Left ventricle myocardium superior (tissue), 1 donor: Measurements from ENCODE around the gene PDGFD. TPM values are rescaled to one million over a fixed set of nuclear protein-coding genes. Genes with fewer than 3 reads are reported as not detected.

Source experiments
- ATAC-seq: fragments of 200-7000 bp; cut with Tn5 transposase; one replicate; pipeline ENCODE4 v1.9.1; 2020; ENCODE audit warnings: mild to moderate bottlenecking, moderate library complexity
- DNase-seq: peaks from one replicate; pipeline ENCODE4 v3.0.0-alpha.2; 2020
- intact Hi-C: fragments of 100-400 bp; cut with micrococcal nuclease; formaldehyde crosslinking; loops from one replicate; pipeline ENCODE4 v1.11.0; 2022
- total RNA-seq: library from RNA; stranded (reverse); fragmentation: NEBNext Ultra II Directional; extraction: Animal tissue kit (Norgen Biotek cat#: 25700); gene quantifications from one replicate; pipeline ENCODE4 v1.2.1, GENCODE V29; 2021
- donor health status: DM: no; HTN: yes; CAD: no; lungs with severe emphysema.

PDGFD gene
- total RNA-seq, 1 donor from 2014 or later: 9.8 TPM

DNA sequence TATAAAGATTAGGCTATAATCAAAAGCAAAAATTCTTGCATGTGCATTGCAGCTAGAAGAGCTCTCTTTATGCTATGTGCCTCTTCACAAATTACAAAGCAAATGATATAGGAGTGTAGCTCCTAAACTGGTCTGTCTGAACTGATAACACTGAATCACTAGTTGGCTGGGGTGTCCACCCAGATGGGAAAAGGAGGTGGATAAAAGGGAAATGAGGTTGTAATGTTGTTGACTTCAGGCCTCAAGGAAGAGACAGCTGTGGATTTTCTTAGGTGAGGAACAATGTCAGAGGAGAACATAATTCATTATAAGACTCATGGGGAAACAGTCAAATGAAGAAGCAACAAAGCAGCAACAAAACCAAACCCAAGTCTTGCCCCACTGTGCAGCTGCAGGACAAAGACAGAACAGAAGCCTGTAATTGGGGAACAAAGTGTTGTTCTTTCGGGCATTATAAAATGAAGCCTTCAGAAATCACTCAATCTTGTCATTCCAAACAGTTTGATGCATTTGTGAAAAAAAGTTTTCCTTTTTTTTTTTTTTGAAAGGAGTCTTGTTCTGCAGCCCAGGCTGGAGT, 257.6 kb downstream of the PDGFD start:
- DNase-seq (no peak), ATAC-seq (no peak)
- intact Hi-C loops: no loop called here

DNA sequence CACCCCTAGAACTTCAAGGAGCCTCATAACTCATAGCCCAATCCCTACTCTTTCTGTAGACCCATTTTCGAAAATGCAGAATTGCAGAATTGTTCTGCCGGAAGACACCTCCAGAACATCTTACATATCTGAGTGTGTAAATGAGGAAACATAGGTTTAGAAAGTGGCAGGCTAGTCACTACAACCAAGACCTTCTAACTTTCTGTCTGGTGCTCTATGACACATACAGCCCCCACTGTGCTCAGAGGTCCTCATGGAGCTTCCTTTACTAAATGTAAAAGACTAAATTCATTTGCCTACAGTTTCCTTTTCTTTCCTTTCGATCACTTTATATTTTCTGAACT, 259.7 kb downstream of the PDGFD start:
- DNase-seq (no peak), ATAC-seq (no peak)
- intact Hi-C loops: no loop called here

DNA sequence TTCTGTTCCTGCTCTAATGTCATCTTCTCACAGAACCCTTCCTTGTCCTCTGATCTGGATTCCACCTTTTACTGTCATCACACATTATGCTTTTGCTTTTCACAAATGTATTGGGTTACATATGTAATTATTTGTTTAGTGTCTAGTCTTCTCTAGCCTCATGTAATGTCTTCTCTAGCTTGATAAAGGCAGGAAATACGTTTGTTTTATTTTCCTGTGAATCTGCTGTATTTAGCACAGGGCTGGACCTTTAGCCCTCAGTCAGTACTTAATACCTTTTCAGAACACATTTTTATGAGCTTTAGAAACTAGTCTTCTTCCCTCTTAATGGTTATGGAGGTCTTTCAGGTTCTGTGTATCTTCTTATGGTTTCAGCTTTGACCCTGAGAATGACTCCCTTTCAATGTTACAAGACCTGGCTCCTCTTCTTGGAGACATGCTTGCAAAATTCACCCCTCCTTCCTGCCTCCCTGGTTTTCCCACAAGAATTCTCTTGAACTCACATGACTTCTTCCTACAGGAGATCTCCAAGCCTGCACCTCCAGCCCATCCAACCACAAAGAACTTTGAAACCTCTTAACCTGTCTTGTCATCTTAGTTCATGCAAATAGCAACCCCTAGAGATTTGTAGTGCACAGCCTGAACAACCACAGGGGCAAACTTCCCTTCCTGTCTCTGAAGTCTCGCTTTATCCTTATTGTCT, 260.2 kb downstream of the PDGFD start:
- DNase-seq (no peak), ATAC-seq (no peak)
- intact Hi-C loops: no loop called here

DNA sequence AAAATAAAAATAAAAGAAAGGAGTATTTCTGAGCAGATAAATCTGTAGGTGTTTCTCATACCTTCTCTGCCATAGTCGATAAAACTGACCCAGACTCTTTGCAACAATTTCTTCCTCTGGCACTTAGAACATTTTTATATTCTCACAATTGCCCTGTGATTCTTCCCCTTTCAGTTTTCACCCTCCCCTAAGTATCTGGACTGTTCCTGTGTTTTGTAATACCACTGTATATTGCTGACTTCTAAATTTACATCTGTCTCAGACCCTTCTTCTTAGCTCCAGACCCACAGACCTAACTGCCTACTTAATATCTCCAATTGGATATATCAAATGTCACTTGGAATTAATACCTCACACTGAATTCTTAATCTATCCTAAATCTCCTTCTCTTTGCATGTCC, 261.0 kb downstream of the PDGFD start:
- intact Hi-C loops: no loop called here
- ATAC-seq (no peak), DNase-seq (no peak)

DNA sequence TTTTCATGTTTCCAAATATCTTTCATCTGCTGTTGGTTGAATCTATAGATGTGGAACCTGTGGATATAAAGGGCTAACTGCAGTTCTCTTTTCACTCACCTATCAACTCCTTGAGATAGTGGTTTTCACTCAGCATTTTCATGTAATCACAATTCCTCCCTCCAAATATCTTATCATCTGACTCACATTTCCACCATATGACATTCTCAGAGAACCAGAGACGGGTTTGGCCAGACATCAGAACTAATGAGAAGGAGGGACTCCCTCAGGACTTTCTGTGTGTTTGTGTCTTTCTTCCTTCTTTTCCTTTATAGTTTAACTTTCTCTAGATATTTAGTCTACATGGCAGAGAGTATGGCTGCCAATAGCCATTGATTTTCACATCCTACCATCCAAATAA, 262.3 kb downstream of the PDGFD start:
- DNase-seq: no peak
- intact Hi-C loops: no loop called here
- no peak for ATAC-seq

DNA sequence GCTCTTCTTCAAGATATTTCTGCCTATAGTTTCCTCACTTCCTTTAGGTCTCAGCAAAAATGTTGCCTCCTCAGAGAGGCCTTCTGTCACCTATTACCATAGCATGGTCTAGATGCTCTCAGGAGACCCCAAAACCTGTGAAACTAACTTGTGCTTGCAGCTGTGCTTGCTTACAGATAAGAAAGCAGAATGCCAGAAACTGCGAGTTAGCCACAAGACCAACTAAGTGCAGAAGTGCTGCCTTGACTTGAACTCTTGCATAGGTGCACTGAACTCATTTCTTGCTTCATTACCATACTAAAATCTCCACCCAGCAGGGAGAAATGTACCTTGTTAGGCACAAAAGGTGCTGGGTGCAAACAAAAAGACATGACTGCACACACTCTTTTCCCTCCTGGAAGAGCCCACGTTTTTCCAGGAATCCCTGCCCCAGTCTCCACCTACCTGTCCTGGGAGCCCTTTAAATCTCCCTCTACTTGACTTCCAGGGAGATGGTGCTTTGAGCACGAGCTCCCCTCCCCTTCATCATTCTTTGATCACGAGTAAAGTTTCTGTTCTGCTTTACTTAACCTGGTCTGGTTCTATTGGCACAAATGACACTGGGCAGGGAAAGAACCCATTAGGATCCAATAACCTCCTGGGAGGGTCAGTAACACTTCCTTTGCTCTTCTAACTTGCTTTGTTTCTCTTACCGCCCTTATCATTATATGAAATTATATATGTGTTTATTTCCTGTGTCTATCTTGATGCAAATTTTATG, 265.2 kb downstream of the PDGFD start:
- intact Hi-C loops: no loop called here
- DNase-seq: no peak
- ATAC-seq: no peak

DNA sequence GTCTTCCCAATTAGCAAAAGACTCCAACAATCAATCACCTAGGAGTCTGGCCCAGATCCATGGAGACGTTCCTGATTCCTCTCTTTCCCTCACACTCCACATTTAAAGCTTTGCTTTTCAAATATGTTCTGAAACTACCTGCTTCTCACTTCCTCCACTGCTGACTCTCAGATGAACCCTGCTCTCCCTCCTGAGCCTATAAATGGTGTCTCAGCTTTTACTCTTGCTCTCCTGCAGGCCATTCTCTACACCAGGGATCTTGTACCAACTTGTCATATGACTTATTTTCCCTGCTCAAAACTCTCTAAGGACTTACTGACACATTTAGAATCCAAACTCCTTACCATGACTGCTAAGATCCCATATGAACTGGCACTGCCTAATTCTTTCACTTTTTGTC, 265.9 kb downstream of the PDGFD start:
- ATAC-seq (no peak), DNase-seq (no peak)
- intact Hi-C loops: no loop called here

DNA sequence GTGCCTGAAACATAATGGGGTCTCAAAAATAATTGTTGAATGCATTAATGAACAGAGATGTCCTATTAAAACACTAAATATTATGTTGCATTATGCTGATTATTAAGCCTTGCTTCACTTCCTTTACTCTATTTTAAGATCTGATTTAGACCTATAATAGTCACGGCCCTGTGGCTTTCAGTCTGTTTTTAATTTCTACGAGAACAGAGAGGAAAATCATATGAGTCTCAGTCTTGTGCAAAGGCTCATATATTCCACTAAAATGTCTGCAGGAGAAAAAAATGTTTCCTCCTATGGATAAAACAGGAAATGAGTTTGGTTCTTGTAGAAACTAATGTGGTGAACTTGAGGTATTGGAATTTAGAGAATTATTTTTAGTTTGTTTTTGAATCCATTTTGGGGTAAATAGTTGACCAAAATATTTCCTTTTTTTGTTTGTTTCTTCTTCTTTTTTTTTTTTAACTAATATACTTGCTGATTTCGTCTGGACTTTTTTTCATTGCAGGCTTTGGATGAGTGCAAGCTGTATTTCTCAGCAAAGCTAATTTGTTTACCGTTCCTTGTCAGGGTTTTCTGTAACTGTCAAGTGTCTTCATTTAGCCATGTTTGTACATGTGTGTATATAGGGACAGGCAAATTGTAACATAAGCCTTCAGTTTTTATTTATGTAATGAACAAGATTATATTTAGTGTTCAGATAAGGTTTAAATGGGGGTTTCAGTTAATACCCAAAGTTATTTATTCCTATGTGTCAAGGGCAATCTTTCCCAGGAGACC, 266.6 kb downstream of the PDGFD start:
- DNase-seq: no peak
- ATAC-seq: no peak
- intact Hi-C loops: no loop called here

DNA sequence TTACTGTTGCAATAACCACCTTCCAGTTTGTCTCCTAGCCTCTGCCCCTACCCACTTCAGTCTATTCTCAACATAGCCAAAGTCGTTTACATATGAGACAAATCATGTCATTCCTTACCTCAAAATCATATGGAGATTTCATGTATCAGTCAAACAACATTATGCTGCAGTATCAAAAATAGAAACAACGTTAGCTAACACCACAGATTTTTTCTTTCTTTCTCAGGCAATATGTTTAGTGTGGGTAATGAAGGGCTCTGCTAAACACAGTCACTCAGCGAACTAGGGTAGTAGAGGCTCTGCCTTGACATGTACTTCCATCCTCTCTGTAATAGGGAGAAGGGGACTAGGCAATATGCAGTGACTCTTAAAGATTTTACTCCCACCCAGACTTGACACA, 268.8 kb downstream of the PDGFD start:
- no peak for DNase-seq
- intact Hi-C loops: no loop called here
- no peak for ATAC-seq

DNA sequence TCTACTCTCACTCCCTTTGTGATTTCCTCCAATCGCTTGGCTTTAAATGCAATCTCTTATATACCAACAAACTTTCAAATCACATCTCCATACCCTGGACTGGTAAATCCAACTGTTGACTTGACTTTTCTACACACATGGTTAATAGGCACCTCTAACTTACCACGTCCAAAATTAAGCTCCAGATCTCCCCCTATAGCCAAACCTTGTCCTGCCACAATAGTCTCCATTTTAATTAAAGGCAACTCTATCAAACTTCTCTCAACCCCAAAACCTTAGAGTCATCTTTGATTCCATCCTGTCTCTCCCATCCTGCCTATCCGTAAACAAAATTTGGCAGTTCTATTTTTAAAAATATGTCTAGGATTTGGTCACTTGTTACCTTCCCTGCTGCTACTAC, 269.3 kb downstream of the PDGFD start:
- ATAC-seq: no peak
- intact Hi-C loops: no loop called here
- no peak for DNase-seq

DNA sequence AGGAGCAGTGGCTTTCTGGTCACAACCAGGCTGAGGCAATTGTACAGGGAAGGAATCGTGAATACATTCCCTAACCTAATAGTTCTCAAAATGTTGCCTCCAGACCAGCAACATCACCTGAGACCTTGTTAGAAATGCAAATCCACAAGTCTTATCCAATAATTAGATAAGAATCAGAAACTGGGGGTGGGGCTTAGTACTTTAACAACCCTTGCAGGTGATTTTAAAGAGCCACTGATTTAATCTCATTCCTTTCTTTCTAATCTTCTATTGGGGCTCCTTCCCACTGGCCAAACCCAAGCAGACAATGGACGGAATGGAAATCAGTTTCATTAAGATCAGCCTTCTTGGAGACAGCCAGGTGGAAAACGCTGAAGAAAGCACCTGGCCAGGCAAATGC, 269.9 kb downstream of the PDGFD start:
- intact Hi-C loops: no loop called here
- ATAC-seq (no peak), DNase-seq (no peak)

DNA sequence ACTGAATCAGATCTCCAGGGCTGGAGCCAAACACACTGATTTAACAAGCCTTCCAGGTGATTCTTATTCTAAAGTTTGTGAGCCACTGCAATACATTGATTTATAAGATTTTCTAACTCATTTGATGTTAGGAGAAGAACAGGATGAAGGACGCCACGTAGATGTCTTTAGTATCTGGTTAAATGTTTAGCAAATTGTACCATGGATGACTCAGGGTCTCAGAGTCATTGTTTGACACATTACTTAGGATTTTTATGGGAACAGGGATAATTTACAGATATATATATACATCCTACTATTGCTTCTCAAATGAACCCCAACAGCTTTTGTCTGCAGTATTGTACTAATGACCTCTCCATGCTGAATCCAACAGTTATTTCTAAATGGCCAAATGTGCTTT, 270.6 kb downstream of the PDGFD start:
- intact Hi-C loops: no loop called here

DNA sequence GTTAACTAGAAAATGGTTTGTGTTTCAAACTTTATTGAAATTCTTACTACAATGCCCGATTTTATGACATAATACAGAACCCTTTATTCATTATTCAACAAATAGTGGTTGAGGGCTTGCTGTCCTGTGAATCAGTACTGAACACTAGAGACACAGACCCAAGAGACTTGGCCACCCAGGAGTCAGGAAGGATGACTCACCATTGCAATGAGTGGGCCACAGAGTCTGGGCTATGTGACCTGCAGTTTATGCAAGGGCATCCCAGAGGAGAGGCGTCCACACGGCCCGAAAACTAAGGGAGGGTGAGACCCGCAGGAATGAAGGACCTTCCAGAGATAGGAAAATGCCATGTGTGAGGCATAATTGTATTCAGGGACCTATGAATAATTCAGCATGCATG, 271.3 kb downstream of the PDGFD start:
- DNase-seq (no peak), ATAC-seq (no peak)
- intact Hi-C loops: no loop called here

More for the DNA sequence above, 270.6 kb downstream of the PDGFD start:
- DNase-seq: no peak
- no peak for ATAC-seq

DNA sequence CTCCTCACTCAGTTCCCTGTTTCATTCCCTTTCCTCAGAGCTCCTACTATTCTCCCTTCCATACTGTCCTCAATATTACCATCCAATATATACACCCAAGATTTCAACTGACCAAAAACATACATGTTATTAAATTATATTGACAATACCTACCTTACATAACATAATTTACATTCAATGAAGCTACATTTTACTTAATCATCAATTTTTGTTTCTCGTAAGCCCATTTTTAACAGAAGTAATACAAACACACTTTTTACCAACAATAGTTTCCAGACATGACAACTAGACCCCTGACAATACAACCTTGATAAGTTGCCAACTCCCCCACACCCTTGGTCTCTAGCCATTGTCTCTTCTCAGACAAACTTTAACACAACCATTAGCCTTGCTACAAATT, 273.3 kb downstream of the PDGFD start:
- no peak for ATAC-seq
- no peak for DNase-seq
- intact Hi-C loops: no loop called here

DNA sequence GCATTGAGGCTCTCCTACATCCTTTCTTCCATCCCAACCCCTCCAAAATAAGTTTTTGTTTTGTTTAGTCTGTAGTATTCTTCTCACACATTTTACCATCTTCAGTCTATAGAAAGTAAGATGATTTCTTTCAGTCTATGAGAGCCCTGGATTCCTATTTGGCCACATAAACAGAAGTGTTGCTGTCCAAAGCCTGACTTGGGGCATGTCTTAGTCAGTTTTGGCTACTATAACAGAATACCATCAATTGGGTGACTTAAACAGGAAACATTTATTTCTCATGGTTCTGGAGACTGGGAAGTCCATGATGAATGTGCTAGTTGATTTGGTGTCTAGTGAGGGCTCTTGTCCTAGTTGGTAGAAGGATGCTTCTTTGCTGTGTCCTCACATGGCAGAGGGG, 274.3 kb downstream of the PDGFD start:
- DNase-seq (no peak), ATAC-seq (no peak)
- intact Hi-C loops: no loop called here

DNA sequence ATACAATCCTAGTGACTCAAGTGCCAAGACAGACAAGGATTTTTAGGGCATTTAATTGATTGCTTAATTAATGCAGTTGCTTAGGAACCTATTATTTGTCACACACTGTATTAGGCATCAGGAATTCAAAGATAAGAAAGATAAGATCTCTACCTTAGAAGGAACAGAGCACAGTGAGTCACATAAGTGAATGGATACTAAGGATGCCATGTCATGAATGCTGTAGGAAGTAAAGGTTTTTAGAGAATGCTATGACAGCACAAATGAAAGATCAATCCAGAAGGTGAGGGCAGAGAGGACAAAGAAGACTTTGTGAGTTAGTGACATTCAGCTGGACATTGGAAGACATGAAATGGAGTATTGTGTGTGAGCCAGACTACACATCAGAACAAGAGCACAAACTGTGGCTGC, 275.4 kb downstream of the PDGFD start:
- DNase-seq (no peak), ATAC-seq (no peak)
- intact Hi-C loops: no loop called here

DNA sequence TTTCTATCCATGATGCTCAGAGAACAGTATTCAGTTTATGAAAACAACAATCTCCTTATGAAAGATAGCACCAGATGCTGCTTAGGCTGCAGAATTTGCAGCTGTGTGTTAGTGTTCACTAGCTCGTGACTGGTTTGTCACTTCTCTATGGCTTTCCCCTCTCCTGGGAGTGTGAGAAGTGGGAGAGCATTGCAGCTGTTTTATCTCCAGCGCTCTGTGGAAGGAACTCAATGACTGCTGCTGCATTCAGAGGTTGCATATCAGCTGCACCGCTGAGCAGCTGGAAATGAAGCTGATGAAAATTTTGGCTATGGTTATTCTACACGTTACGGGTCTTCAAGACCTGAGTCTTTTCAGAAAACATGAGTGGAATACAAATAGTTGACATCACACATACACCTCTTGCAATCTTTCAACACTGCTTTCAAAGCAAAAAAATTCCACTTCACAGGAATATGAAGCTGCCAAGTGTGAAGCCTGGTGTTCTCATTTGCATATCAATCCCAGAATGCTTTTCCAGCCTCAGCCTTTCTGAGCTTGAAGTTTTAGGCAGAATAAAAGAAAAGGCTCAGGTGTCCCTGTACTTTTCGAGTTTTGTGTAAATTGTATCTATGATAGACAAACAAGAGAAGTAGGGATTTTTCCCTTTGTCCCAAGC, 276.8 kb downstream of the PDGFD start:
- DNase-seq (no peak), ATAC-seq (peak; percentile 89)
- intact Hi-C loops: no loop called here

DNA sequence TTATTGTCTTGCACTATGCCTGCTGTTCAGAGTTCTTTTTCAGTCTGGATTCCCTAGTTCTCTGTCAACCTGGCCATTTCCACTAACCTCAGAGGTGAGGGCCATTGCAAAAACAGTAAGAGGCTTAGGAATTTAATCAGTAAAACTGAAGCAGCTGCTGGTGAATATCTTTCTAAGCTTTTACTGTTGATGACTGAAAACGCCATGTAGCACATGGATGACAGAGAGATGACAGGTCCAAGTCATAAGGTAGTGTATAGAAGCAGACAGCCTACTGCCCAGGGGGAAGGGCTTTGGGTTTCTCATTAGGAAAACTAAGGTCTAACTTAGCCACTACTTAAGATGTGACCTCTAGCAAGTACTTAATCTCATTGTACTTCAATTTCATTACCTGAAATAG, 280.1 kb downstream of the PDGFD start:
- no peak for DNase-seq
- no peak for ATAC-seq
- intact Hi-C loops: no loop called here

DNA sequence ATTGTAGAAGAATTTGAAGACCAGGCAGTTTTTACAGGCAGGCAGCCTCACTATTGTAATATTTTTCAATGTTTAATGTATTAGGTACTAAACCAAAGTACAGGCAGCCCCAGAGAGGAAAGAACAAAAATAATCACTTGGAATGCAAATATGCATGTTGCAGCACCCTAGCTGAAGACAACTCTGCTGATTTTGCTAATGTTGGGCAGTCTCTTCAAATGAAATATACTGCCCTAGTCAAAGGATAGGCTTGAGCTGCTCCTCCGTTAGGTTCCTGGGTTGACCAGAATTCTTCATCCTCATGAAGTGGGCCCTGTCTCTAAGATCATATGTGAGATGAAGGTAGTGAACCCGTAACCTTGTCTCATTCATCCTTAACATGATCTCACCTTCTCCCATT, 280.7 kb downstream of the PDGFD start:
- intact Hi-C loops: no loop called here

DNA sequence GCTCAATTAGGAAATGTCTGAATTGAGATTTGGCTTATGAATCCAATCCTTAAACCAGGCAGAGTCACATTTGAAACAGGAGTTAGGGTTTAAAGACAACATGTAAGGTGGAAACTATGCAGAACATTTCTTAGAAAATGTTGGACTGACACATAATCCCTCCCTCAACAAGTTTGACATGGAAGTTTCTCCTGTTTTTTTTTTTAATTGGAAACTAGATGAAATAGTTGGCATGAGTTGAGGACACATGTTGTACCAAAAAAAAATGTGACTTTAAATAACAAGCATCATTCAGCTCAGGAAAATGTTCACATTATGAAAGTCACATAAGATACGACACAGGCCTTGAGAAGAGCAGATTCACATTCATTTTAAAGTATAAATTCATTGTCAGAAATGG, 282.4 kb downstream of the PDGFD start:
- DNase-seq (no peak), ATAC-seq (peak; percentile 60)
- intact Hi-C loops: no loop called here

More for the DNA sequence above, 280.7 kb downstream of the PDGFD start:
- no peak for DNase-seq
- ATAC-seq: no peak
